Prostate gland (tissue), 2 donors: ENCODE data around the gene TLE2. TPM values are rescaled to one million over a fixed set of nuclear protein-coding genes. Genes with fewer than 3 reads are reported as not detected.

ENCODE experiments used
- DNase-seq: peaks from one replicate; pipeline ENCODE4 v3.0.0-alpha.2; 2019; ENCODE audit warnings: low spot score
- H3K27ac ChIP-seq, 2 donors: fragments of 200-600 bp; sonication (generic); 2 replicates each; pipeline ENCODE4 v1.5.1; 2017 to 2019
- H3K27me3 ChIP-seq: fragments of 200-600 bp; sonication (generic); replicated peaks from 2 replicates; pipeline ENCODE4 v1.5.1; 2019; ENCODE audit not compliant: insufficient read depth
- H3K36me3 ChIP-seq, 2 donors: fragments of 200-600 bp; sonication (generic); 1 replicate in 1 of 2; 2 replicates in 1 of 2; pipeline versions ENCODE4 v1.5.1 to v1.8.1; 2017 to 2019
- H3K4me1 ChIP-seq: fragments of 200-600 bp; sonication (generic); replicated peaks from 2 replicates; pipeline ENCODE4 v1.5.1; 2019
- H3K4me3 ChIP-seq, 2 donors: fragments of 200-600 bp; sonication (generic); 2 replicates each; pipeline ENCODE4 v1.5.1; 2017 to 2019
- H3K9me3 ChIP-seq: fragments of 200-600 bp; sonication (generic); 2 replicates; pipeline ENCODE4 v1.5.1; 2017
- CTCF ChIP-seq, 4 experiments: fragments of 200-600 bp in 2 of 4; fragments of 450-650 bp in 2 of 4; sonication (generic) in 2 of 4; IDR thresholded peaks; 1 replicate in 3 of 4; 2 replicates in 1 of 4; pipeline ENCODE4 v1.5.1; 2016 to 2019; ENCODE audit warnings: antibody characterized with exemption in 4 of 4, mild to moderate bottlenecking in 2 of 4, moderate library complexity in 2 of 4
- POLR2A ChIP-seq: fragments of 450-650 bp; IDR thresholded peaks from one replicate; pipeline ENCODE4 v1.6.1; 2016; ENCODE audit warnings: antibody characterized with exemption, mild to moderate bottlenecking
- POLR2AphosphoS5 ChIP-seq: sonication (generic); formaldehyde crosslinking; IDR thresholded peaks from one replicate; pipeline ENCODE4 v1.6.1; 2017; ENCODE audit warnings: antibody characterized with exemption
- WGBS: methylation state at CpG from one replicate; pipeline ENCODE4 v1.1.5; 2018; 5-methylcytosine and 5-hydroxymethylcytosine counted together
- intact Hi-C: fragments of 100-400 bp; cut with DNase I; formaldehyde crosslinking; loops from one replicate; pipeline ENCODE4 v1.14.2; 2022
- total RNA-seq, 2 donors: library from RNA; depleted of rRNA; stranded (reverse); fragments of >200 nt; gene quantifications; one replicate each; pipeline ENCODE4 v1.1.0, GENCODE V29; 2016

TLE2 gene
- total RNA-seq, 2 donors from 2014 or later, result 61.9 to 82.1 TPM

DNA sequence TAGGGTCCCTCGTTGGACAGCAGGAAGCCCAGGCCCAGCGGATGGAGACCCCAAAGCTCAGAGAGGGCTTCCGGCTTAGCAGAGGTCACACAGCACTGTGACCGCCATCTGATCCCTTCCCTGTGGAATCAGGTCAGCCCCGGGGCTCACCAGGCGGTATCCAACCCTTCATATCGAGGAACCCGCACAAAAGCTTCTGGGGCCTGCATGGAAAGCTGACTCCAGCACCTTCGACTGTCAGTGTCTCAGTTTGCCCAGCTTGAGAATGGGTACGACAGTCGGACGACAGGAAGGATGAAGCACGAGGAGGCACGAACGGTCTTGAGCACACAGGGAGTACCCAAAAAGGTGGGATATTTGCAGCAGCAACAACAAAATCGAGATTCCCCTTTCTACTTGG lies 30.6 kb upstream of the TLE2 start:
- intact Hi-C loops, result loop anchor here (5.0 kb wide), 1 partner anchor 82 kb away; the partner anchor contains the start of gene TLE6
- peaks cover 36% of the 10 kb centered on the region for H3K4me1 ChIP-seq
- 79% methylated on average over 16 of the region's 16 CpGs for WGBS
- no peak overlapping the region for H3K4me3 ChIP-seq
- peaks cover 0 to 4% of the 10 kb centered on the region in 2 donors for H3K36me3 ChIP-seq
- peak overlapping the region in 1 of 2 donors; percentile 1 for H3K27ac ChIP-seq
- DNase-seq, result no peak
- H3K9me3 ChIP-seq, result no peaks in the 10 kb centered on the region
- no peak for TF ChIP-seq CTCF (IDR thresholded peaks at IDR 0.05)
- TF ChIP-seq POLR2AphosphoS5, result no peak
- no peak for TF ChIP-seq POLR2A
- no peaks in the 10 kb centered on the region for H3K27me3 ChIP-seq

GRCh38 chr19:3058821-3059314 lies 29.8 kb upstream of the TLE2 start:
- DNase-seq, result no peak
- WGBS, result 77% methylated on average over 10 of the region's 10 CpGs
- Histone ChIP-seq H3K9me3 (no peaks in the 10 kb centered on the region), H3K36me3 (peaks cover 0 to 4% of the 10 kb centered on the region in 2 donors), H3K4me3 (no peak overlapping the region), H3K4me1 (peaks cover 40% of the 10 kb centered on the region), H3K27me3 (no peaks in the 10 kb centered on the region), H3K27ac (peak overlapping the region; percentile 86 to 90)
- intact Hi-C loops, result no loop called here
- TF ChIP-seq CTCF (IDR thresholded peaks at IDR 0.05), result no peak
- TF ChIP-seq POLR2AphosphoS5, result no peak
- no peak for TF ChIP-seq POLR2A

GRCh38 chr19:3058009-3058820 lies 29.1 kb upstream of the TLE2 start:
- Histone ChIP-seq H3K9me3 (no peaks in the 10 kb centered on the region), H3K4me3 (no peak overlapping the region), H3K4me1 (peaks cover 39% of the 10 kb centered on the region), H3K27me3 (no peaks in the 10 kb centered on the region), H3K27ac (peak overlapping the region; percentile 86 to 90), H3K36me3 (peaks cover 0 to 4% of the 10 kb centered on the region in 2 donors)
- intact Hi-C loops, result no loop called here
- 55% methylated on average over 20 of the region's 20 CpGs for WGBS
- TF ChIP-seq CTCF (IDR thresholded peaks at IDR 0.05), result no peak
- TF ChIP-seq POLR2A, result no peak
- no peak for TF ChIP-seq POLR2AphosphoS5
- DNase-seq, result no peak

DNA sequence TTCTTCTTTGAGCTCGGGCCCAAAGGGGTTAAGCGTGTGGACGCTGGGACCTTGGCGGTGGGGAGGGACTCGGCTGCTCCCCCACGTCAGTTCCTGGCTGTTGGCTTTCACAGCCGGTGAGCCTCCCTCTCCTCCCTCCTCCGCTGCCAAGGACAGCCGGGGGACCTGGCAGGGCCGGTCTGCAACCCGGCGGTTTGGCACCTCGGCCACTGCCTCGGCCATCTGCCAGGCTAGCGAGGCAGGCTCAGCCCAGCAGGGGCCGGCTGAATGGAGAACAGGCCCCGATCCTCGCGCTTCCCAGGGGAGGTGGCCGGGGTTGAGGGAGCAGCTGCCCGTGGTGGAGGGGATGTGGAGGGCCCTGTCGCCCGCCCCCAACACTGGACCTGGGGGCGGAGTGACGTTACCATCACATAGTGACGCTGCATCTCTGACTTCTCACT lies 28.2 kb upstream of the TLE2 start:
- H3K4me1 ChIP-seq, result peaks cover 35% of the 10 kb centered on the region

More for the DNA sequence above, 28.2 kb upstream of the TLE2 start:
- TF ChIP-seq POLR2AphosphoS5, result peak; percentile 96
- peak in 2 of 4 experiments; percentile 41 to 55 for TF ChIP-seq CTCF (IDR thresholded peaks at IDR 0.05)
- peak; percentile 41 for TF ChIP-seq POLR2A
- Histone ChIP-seq H3K36me3 (peaks cover 0 to 4% of the 10 kb centered on the region in 2 donors), H3K27me3 (no peaks in the 10 kb centered on the region), H3K4me3 (no peak overlapping the region), H3K9me3 (no peaks in the 10 kb centered on the region), H3K27ac (peak overlapping the region; percentile 86 to 90)
- intact Hi-C loops, result no loop called here
- peak; percentile 93 for DNase-seq
- WGBS, result 7% methylated on average over 25 of the region's 26 CpGs
